BE2C (cell line): ENCODE measurements around the gene MEIS3. TPM values are rescaled to one million over a fixed set of nuclear protein-coding genes. Genes with fewer than 3 reads are reported as not detected.

Experiments
- DNase-seq: peaks from one replicate; pipeline ENCODE4 v3.0.0-alpha.2; 2020
- H3K27me3 ChIP-seq: fragments of 250-450 bp; sonication (Bioruptor Pico); 2 replicates; pipeline ENCODE4 v1.5.1; 2020; ENCODE audit warnings: mild to moderate bottlenecking
- H3K36me3 ChIP-seq: fragments of 250-450 bp; sonication (Bioruptor Pico); 2 replicates; pipeline ENCODE4 v1.5.1; 2020; ENCODE audit warnings: mild to moderate bottlenecking
- H3K4me1 ChIP-seq: fragments of 250-450 bp; sonication (Bioruptor Pico); 2 replicates; pipeline ENCODE4 v1.5.1; 2020
- H3K4me3 ChIP-seq: 2 replicates; pipeline ENCODE4 v1.5.1; 2011; ENCODE audit warnings: low read depth, low read length
- H3K9me3 ChIP-seq: fragments of 250-450 bp; sonication (Bioruptor Pico); 2 replicates; pipeline ENCODE4 v1.5.1; 2020
- CTCF ChIP-seq: IDR thresholded peaks from 2 replicates; pipeline ENCODE4 v1.5.1; 2012; ENCODE audit warnings: mild to moderate bottlenecking, low read depth, low read length
- polyA plus RNA-seq: library from polyadenylated mRNA; unstranded; fragments of >200 nt; gene quantifications from one replicate; pipeline ENCODE4 v1.2.1, GENCODE V29; 2012; ENCODE audit warnings: low read depth, missing spikeins; ENCODE audit not compliant: insufficient read length, insufficient read depth

Gene MEIS3
- polyA plus RNA-seq, result 67.1 TPM

- H3K9me3 ChIP-seq, result no peaks in the 10 kb centered on the region
- no peak for TF ChIP-seq CTCF
- peak within 1 kb of the TSS; percentile 53 for H3K4me3 ChIP-seq
- H3K27me3 ChIP-seq, result peaks cover 26% of the 10 kb centered on the region
- DNase-seq, result no peak
- H3K4me1 ChIP-seq, result peaks cover 11% of the 10 kb centered on the region
- peaks cover 3% of the 10 kb centered on the region; the same call in 1 of the 2 replicates for H3K36me3 ChIP-seq
Measured at GRCh38 chr19:47419030-47419783, at the start of gene MEIS3. MEIS3 (minus strand) TSS chr19:47419527; CDS start chr19:47419081, 446 bp downstream.

- Histone ChIP-seq H3K27me3 (peaks cover 14% of the 10 kb centered on the region), H3K9me3 (no peaks in the 10 kb centered on the region), H3K4me3 (no peak overlapping the region), H3K36me3 (no peaks in the 10 kb centered on the region), H3K4me1 (0 out of 2 replicates have a peak, but pooled peaks cover 2% of the 10 kb centered on the region)
- TF ChIP-seq CTCF, result no peak
- no peak for DNase-seq
Measured at GRCh38 chr19:47467914-47468313, 48.6 kb upstream of the MEIS3 start.

GRCh38 chr19:47465957-47466356 is 46.6 kb upstream of the MEIS3 start:
- TF ChIP-seq CTCF, result no peak
- Histone ChIP-seq H3K4me1 (0 out of 2 replicates have a peak, but pooled peaks cover 2% of the 10 kb centered on the region), H3K36me3 (no peaks in the 10 kb centered on the region), H3K27me3 (peaks cover 14% of the 10 kb centered on the region), H3K4me3 (no peak overlapping the region), H3K9me3 (no peaks in the 10 kb centered on the region)
- no peak for DNase-seq

GRCh38 chr19:47464675-47465419 is 45.5 kb upstream of the MEIS3 start:
- TF ChIP-seq CTCF, result no peak
- no peaks in the 10 kb centered on the region for H3K36me3 ChIP-seq
- no peak overlapping the region for H3K4me3 ChIP-seq

GRCh38 chr19:47461876-47462275 is 42.5 kb upstream of the MEIS3 start:
- no peak for DNase-seq
- Histone ChIP-seq H3K27me3 (peaks cover 2% of the 10 kb centered on the region; the same call in 1 of the 2 replicates), H3K36me3 (no peaks in the 10 kb centered on the region), H3K4me1 (no peaks in the 10 kb centered on the region), H3K9me3 (no peaks in the 10 kb centered on the region), H3K4me3 (no peak overlapping the region)
- no peak for TF ChIP-seq CTCF

More at GRCh38 chr19:47464675-47465419, 45.5 kb upstream of the MEIS3 start:
- no peak for DNase-seq
- Histone ChIP-seq H3K9me3 (no peaks in the 10 kb centered on the region), H3K27me3 (peaks cover 7% of the 10 kb centered on the region), H3K4me1 (0 out of 2 replicates have a peak, but pooled peaks cover 2% of the 10 kb centered on the region)
